Measurements from ENCODE around the gene AMIGO1. TPM values are rescaled to one million over a fixed set of nuclear protein-coding genes. Genes with fewer than 3 reads are reported as not detected.

AMIGO1 gene
- total RNA-seq, 4 donors from 2014 or later = 0.45 to 2.7 (median 1.8) TPM

GRCh38 chr1:109482791-109483671 is 26.5 kb downstream of the AMIGO1 start:
- peaks cover 12 to 27% (median 14%) of the 10 kb centered on the region in 3 donors for H3K4me1 ChIP-seq
- H3K36me3 ChIP-seq = peaks cover 0 to 13% (median 0%) of the 10 kb centered on the region in 3 donors
- DNase-seq = no peak
- no peak for TF ChIP-seq POLR2A (IDR thresholded peaks at IDR 0.05)
- TF ChIP-seq CTCF (IDR thresholded peaks at IDR 0.05) = no peak
- 14 to 21% methylated on average over 16 to 18 of the region's 29 CpGs for WGBS, 2 donors
- intact Hi-C loops (cut with DNase I) = no loop called here
- no peaks in the 10 kb centered on the region for H3K9me3 ChIP-seq
- H3K27ac ChIP-seq = peak overlapping the region in 3 of 4 donors; percentile 18 to 57 (median 44)
- peaks cover 0 to 28% (median 0%) of the 10 kb centered on the region in 4 donors for H3K27me3 ChIP-seq
- peak overlapping the region; percentile 64 to 82 (median 77) for H3K4me3 ChIP-seq

GRCh38 chr1:109482242-109482641 is 27.3 kb downstream of the AMIGO1 start:
- no peak for DNase-seq
- no peak for TF ChIP-seq CTCF (IDR thresholded peaks at IDR 0.05)
- no peak for TF ChIP-seq POLR2A (IDR thresholded peaks at IDR 0.05)
- Histone ChIP-seq H3K27me3 (peaks cover 0 to 35% (median 0%) of the 10 kb centered on the region in 4 donors), H3K4me1 (peaks cover 12 to 27% (median 14%) of the 10 kb centered on the region in 3 donors), H3K4me3 (no peak overlapping the region), H3K27ac (no peak overlapping the region), H3K36me3 (peaks cover 0 to 5% (median 0%) of the 10 kb centered on the region in 3 donors), H3K9me3 (no peaks in the 10 kb centered on the region)
- intact Hi-C loops (cut with DNase I) = no loop called here

GRCh38 chr1:109481646-109482045 is 27.9 kb downstream of the AMIGO1 start:
- Histone ChIP-seq H3K36me3 (no peaks in the 10 kb centered on the region), H3K4me3 (no peak overlapping the region), H3K27me3 (peaks cover 0 to 35% (median 0%) of the 10 kb centered on the region in 4 donors), H3K4me1 (peaks cover 12 to 27% (median 14%) of the 10 kb centered on the region in 3 donors), H3K27ac (no peak overlapping the region), H3K9me3 (no peaks in the 10 kb centered on the region)
- intact Hi-C loops (cut with DNase I) = no loop called here
- TF ChIP-seq CTCF (IDR thresholded peaks at IDR 0.05) (no peak), POLR2A (IDR thresholded peaks at IDR 0.05) (no peak)
- no peak for DNase-seq
- 66 to 70% methylated on average over 2 of the region's 2 CpGs for WGBS, 2 donors

GRCh38 chr1:109479901-109480300 is 29.6 kb downstream of the AMIGO1 start:
- peaks cover 7 to 18% (median 11%) of the 10 kb centered on the region in 3 donors for H3K4me1 ChIP-seq
- no peaks in the 10 kb centered on the region for H3K36me3 ChIP-seq
- 70 to 89% methylated on average over 2 to 3 of the region's 3 CpGs for whole genome bisulfite sequencing, 2 donors
- peaks cover 0 to 41% (median 0%) of the 10 kb centered on the region in 4 donors for H3K27me3 ChIP-seq
- intact Hi-C loops (cut with DNase I) = no loop called here
- TF ChIP-seq POLR2A (IDR thresholded peaks at IDR 0.05) = no peak
- TF ChIP-seq CTCF (IDR thresholded peaks at IDR 0.05) = no peak
- no peak overlapping the region for H3K4me3 ChIP-seq
- no peaks in the 10 kb centered on the region for H3K9me3 ChIP-seq
- H3K27ac ChIP-seq = no peak overlapping the region
- DNase-seq = no peak

- H3K27me3 ChIP-seq = peaks cover 0 to 41% (median 0%) of the 10 kb centered on the region in 4 donors
- H3K4me1 ChIP-seq = peaks cover 1 to 12% (median 5%) of the 10 kb centered on the region in 3 donors
- no peaks in the 10 kb centered on the region for H3K36me3 ChIP-seq
- intact Hi-C loops (cut with DNase I) = no loop called here
- H3K9me3 ChIP-seq = no peaks in the 10 kb centered on the region
- no peak overlapping the region for H3K27ac ChIP-seq
- DNase-seq = no peak
- H3K4me3 ChIP-seq = no peak overlapping the region
- whole genome bisulfite sequencing, 2 donors = 60 to 66% methylated on average over 3 to 4 of the region's 5 CpGs
- TF ChIP-seq POLR2A (IDR thresholded peaks at IDR 0.05) = no peak
- no peak for TF ChIP-seq CTCF (IDR thresholded peaks at IDR 0.05)
Measured at GRCh38 chr1:109479311-109479710, 30.2 kb downstream of the AMIGO1 start.

Measured in esophagus squamous epithelium (tissue), 5 donors.